Lower lobe of right lung (tissue), 2 donors: ENCODE data around the gene ADARB1. TPM values are rescaled to one million over a fixed set of nuclear protein-coding genes. Genes with fewer than 3 reads are reported as not detected.

Source experiments
- ATAC-seq, 2 donors: fragments of 200-7000 bp; cut with Tn5 transposase; one replicate each; pipeline ENCODE4 v1.9.1; 2020 to 2022; ENCODE audit warnings: mild to moderate bottlenecking in 2 of 2, moderate library complexity in 2 of 2
- DNase-seq: peaks from one replicate; pipeline ENCODE4 v3.0.0-alpha.2; 2020
- H3K27ac ChIP-seq: fragments of 200-600 bp; one replicate; pipeline ENCODE4 v1.8.0; 2022
- H3K27me3 ChIP-seq: fragments of 200-600 bp; one replicate; pipeline ENCODE4 v1.8.0; 2022; ENCODE audit warnings: low read depth
- H3K36me3 ChIP-seq: fragments of 200-600 bp; one replicate; pipeline ENCODE4 v1.8.0; 2022; ENCODE audit warnings: mild to moderate bottlenecking
- H3K4me1 ChIP-seq: fragments of 200-600 bp; one replicate; pipeline ENCODE4 v1.8.0; 2022
- H3K4me3 ChIP-seq: fragments of 200-600 bp; one replicate; pipeline ENCODE4 v1.8.0; 2022; ENCODE audit warnings: mild to moderate bottlenecking
- H3K9me3 ChIP-seq: fragments of 200-600 bp; one replicate; pipeline ENCODE4 v1.8.0; 2022
- CTCF ChIP-seq: fragments of 200-600 bp; IDR thresholded peaks from one replicate; pipeline ENCODE4 v1.8.0; 2022; ENCODE audit warnings: antibody characterized with exemption, mild to moderate bottlenecking
- intact Hi-C: fragments of 100-400 bp; cut with DNase I; formaldehyde crosslinking; loops from one replicate; pipeline ENCODE4 v1.11.0; 2022
- total RNA-seq: library from RNA; stranded (reverse); fragmentation: NEBNext Ultra II Directional; extraction: Animal tissue kit (Norgen Biotek cat#: 25700); gene quantifications from one replicate; pipeline ENCODE4 v1.2.1, GENCODE V29; 2021
- donor health status: DM: no; HTN: yes; CAD: no; lungs with severe emphysema.

The ADARB1 gene
- total RNA-seq, 1 donor from 2014 or later, result 48.2 TPM

- H3K27ac ChIP-seq, result no peak overlapping the region
- intact Hi-C loops, result loop anchor here (10.0 kb wide), 1 partner anchor 190 kb away; the partner anchor contains the start of gene SLX9
Measured at GRCh38 chr21:45134279-45135076, 60.1 kb downstream of the ADARB1 start.

GRCh38 chr21:45135122-45135521 lies 60.7 kb downstream of the ADARB1 start:
- intact Hi-C loops, result loop anchor here (10.0 kb wide), 1 partner anchor 190 kb away; the partner anchor contains the start of gene SLX9
- H3K27me3 ChIP-seq, result no peaks in the 10 kb centered on the region
- H3K36me3 ChIP-seq, result peaks cover 7% of the 10 kb centered on the region
- H3K4me3 ChIP-seq, result no peak overlapping the region
- DNase-seq, result no peak
- no peak for TF ChIP-seq CTCF
- no peak overlapping the region for H3K27ac ChIP-seq
- ATAC-seq, result no peak
- H3K9me3 ChIP-seq, result no peaks in the 10 kb centered on the region
- H3K4me1 ChIP-seq, result peaks cover 40% of the 10 kb centered on the region

More at GRCh38 chr21:45134279-45135076, 60.1 kb downstream of the ADARB1 start:
- Histone ChIP-seq H3K4me1 (peaks cover 46% of the 10 kb centered on the region), H3K27me3 (no peaks in the 10 kb centered on the region), H3K36me3 (peaks cover 7% of the 10 kb centered on the region), H3K9me3 (no peaks in the 10 kb centered on the region), H3K4me3 (no peak overlapping the region)
- no peak for TF ChIP-seq CTCF
- DNase-seq, result no peak
- no peak for ATAC-seq

- no peak overlapping the region for H3K27ac ChIP-seq
- no peak for TF ChIP-seq CTCF
- intact Hi-C loops, result loop anchor here (10.0 kb wide), 1 partner anchor 191 kb away; the partner anchor contains the start of gene SLX9
Measured at GRCh38 chr21:45135868-45136267, 61.5 kb downstream of the ADARB1 start.

GRCh38 chr21:45136500-45136899 lies 62.1 kb downstream of the ADARB1 start:
- H3K9me3 ChIP-seq, result no peaks in the 10 kb centered on the region
- TF ChIP-seq CTCF, result no peak
- H3K4me1 ChIP-seq, result peaks cover 28% of the 10 kb centered on the region
- no peak for DNase-seq
- H3K27ac ChIP-seq, result no peak overlapping the region
- H3K36me3 ChIP-seq, result peaks cover 7% of the 10 kb centered on the region
- no peak overlapping the region for H3K4me3 ChIP-seq
- intact Hi-C loops, result loop anchor here (10.0 kb wide), 1 partner anchor 192 kb away; the partner anchor contains the start of gene SLX9
- no peak for ATAC-seq
- no peaks in the 10 kb centered on the region for H3K27me3 ChIP-seq

More at GRCh38 chr21:45135868-45136267, 61.5 kb downstream of the ADARB1 start:
- Histone ChIP-seq H3K36me3 (peaks cover 7% of the 10 kb centered on the region), H3K4me3 (no peak overlapping the region), H3K9me3 (no peaks in the 10 kb centered on the region), H3K4me1 (peaks cover 35% of the 10 kb centered on the region), H3K27me3 (no peaks in the 10 kb centered on the region)
- DNase-seq (no peak), ATAC-seq (no peak)

GRCh38 chr21:45136927-45137611 lies 62.7 kb downstream of the ADARB1 start:
- ATAC-seq (peak; percentile 73 to 76), DNase-seq (peak; percentile 83)
- intact Hi-C loops, result loop anchor here (10.0 kb wide), 1 partner anchor 192 kb away; the partner anchor contains the start of gene SLX9
- Histone ChIP-seq H3K4me1 (peaks cover 23% of the 10 kb centered on the region), H3K27me3 (no peaks in the 10 kb centered on the region), H3K27ac (no peak overlapping the region), H3K4me3 (no peak overlapping the region), H3K36me3 (peaks cover 7% of the 10 kb centered on the region), H3K9me3 (no peaks in the 10 kb centered on the region)
- TF ChIP-seq CTCF, result peak; percentile 79
